HepG2 (cell line): ENCODE measurements around the gene TMED6. TPM values are rescaled to one million over a fixed set of nuclear protein-coding genes. Genes with fewer than 3 reads are reported as not detected.

ENCODE experiments used
- CENPBD1 ChIP-seq: sonication (generic); formaldehyde crosslinking; IDR thresholded peaks from 2 replicates; pipeline ENCODE4 v1.8.0; 2022; ENCODE audit warnings: missing genetic modification reagents, low read depth, mild to moderate bottlenecking, borderline replicate concordance
- DRAP1 ChIP-seq: IDR thresholded peaks from 2 replicates; pipeline ENCODE4 v1.6.1; 2016; ENCODE audit warnings: missing genetic modification reagents, missing compliant biosample characterization
- FOXC1 ChIP-seq: sonication (generic); formaldehyde crosslinking; IDR thresholded peaks from 2 replicates; pipeline ENCODE4 v1.8.0; 2022; ENCODE audit warnings: mild to moderate bottlenecking, missing genetic modification reagents, borderline replicate concordance
- IRF9 ChIP-seq: sonication (generic); formaldehyde crosslinking; IDR thresholded peaks from 2 replicates; pipeline ENCODE4 v1.8.0; 2022; ENCODE audit warnings: missing genetic modification reagents, mild to moderate bottlenecking, borderline replicate concordance
- KIAA2018 ChIP-seq: sonication (generic); formaldehyde crosslinking; IDR thresholded peaks from 2 replicates; pipeline ENCODE4 v1.5.0; 2020; ENCODE audit warnings: mild to moderate bottlenecking, missing genetic modification reagents, borderline replicate concordance
- NFKB2 ChIP-seq: sonication (generic); formaldehyde crosslinking; IDR thresholded peaks from 2 replicates; pipeline ENCODE4 v1.4.0; 2020; ENCODE audit warnings: missing genetic modification reagents, borderline replicate concordance
- RBAK ChIP-seq: sonication (generic); formaldehyde crosslinking; IDR thresholded peaks from 2 replicates; pipeline ENCODE4 v1.5.1; 2020; ENCODE audit warnings: mild to moderate bottlenecking, missing genetic modification reagents
- TFDP2 ChIP-seq: sonication (generic); formaldehyde crosslinking; IDR thresholded peaks from 2 replicates; pipeline ENCODE4 v1.4.0; 2020; ENCODE audit warnings: missing genetic modification reagents
- ZBTB43 ChIP-seq: sonication (generic); formaldehyde crosslinking; conservative IDR thresholded peaks from 2 replicates; pipeline ENCODE4 v1.4.0; 2020; ENCODE audit warnings: missing genetic modification reagents
- ZNF446 ChIP-seq: sonication (generic); formaldehyde crosslinking; IDR thresholded peaks from 2 replicates; pipeline ENCODE4 v1.5.0; 2020; ENCODE audit warnings: mild to moderate bottlenecking, missing genetic modification reagents
- ZNF512 ChIP-seq: sonication (generic); formaldehyde crosslinking; IDR thresholded peaks from 2 replicates; pipeline ENCODE4 v1.4.0; 2020; ENCODE audit warnings: mild to moderate bottlenecking, missing genetic modification reagents
- ZNF678 ChIP-seq: sonication (generic); formaldehyde crosslinking; IDR thresholded peaks from 2 replicates; pipeline ENCODE4 v1.4.0; 2020; ENCODE audit warnings: mild to moderate bottlenecking, missing genetic modification reagents
- polyA plus RNA-seq, 8 experiments: library from polyadenylated mRNA; depleted of rRNA in 3 of 8; stranded (reverse) in 7 of 8; unstranded in 1 of 8; fragments of >200 nt; fragmentation: Illumina TruSeq in 4 of 8; extraction: Trizol in 4 of 8; gene quantifications; 2 replicates each; pipeline versions ENCODE4 v1.2.1 to v1.2.3, GENCODE V29; 2011 to 2016; ENCODE audit warnings: low read depth in 4 of 8, missing spikeins in 1 of 8, mixed read lengths in 1 of 8; ENCODE audit not compliant: insufficient read depth in 1 of 8
- total RNA-seq, 5 experiments: library from RNA; depleted of rRNA; stranded (reverse); fragments of >200 nt; fragmentation: Illumina TruSeq; extraction: Trizol; gene quantifications; 2 replicates each; pipeline ENCODE4 v1.2.3, GENCODE V29; 2016; ENCODE audit warnings: low read depth in 1 of 5

Gene TMED6
- total and polyA plus RNA-seq, 2 of the 13 experiments (the other 11 are each of a cell fraction or from before 2014, with no cell fraction given) = 9.8 to 14.4 TPM

GRCh38 chr16:69396187-69397061, 44.8 kb upstream of the TMED6 start (continued):
- no peak for TF ChIP-seq KIAA2018 (CRISPR knock-in tag)
- peak; percentile 97 for TF ChIP-seq ZBTB43
- TF ChIP-seq ZNF512 (CRISPR knock-in tag) = no peak
- no peak for TF ChIP-seq ZNF678
- peak; percentile 41 for TF ChIP-seq TFDP2 (CRISPR knock-in tag)
- TF ChIP-seq IRF9 (CRISPR knock-in tag) = no peak
- TF ChIP-seq NFKB2 (CRISPR knock-in tag) = no peak
- no peak for TF ChIP-seq RBAK (CRISPR knock-in tag)
- TF ChIP-seq ZNF446 (CRISPR knock-in tag) = no peak
- 0 out of 2 replicates have a peak, but pooled peaks have one; percentile 53 for TF ChIP-seq CENPBD1 (CRISPR knock-in tag)
- peak; percentile 82 for TF ChIP-seq DRAP1 (CRISPR knock-in tag)
- TF ChIP-seq FOXC1 (CRISPR knock-in tag) = no peak
